Measurements from ENCODE around the gene EHD3.

GRCh38 chr2:31259075-31259474, 25.1 kb downstream of the EHD3 start:
- TF ChIP-seq CTCF (conservative IDR thresholded peaks at IDR 0.05; ENCODE audit: low read length) (no peak), EZH2phosphoT487 (IDR thresholded peaks at IDR 0.05; ENCODE audit: borderline replicate concordance) (no peak)

Measured in Loucy (cell line).